Measurements from ENCODE around the gene SYNE1. TPM values are rescaled to one million over a fixed set of nuclear protein-coding genes. Genes with fewer than 3 reads are reported as not detected.

Gene SYNE1
- total RNA-seq, 6 donors from 2014 or later, result 160 to 859 (median 490) TPM

GRCh38 chr6:152452639-152453038 lies 184.5 kb downstream of the SYNE1 start:
- DNase-seq, result no peak
- TF ChIP-seq POLR2AphosphoS5 (IDR thresholded peaks at IDR 0.05) (no peak), EP300 (IDR thresholded peaks at IDR 0.05) (no peak), POLR2A (IDR thresholded peaks at IDR 0.05) (no peak)
- TF ChIP-seq, protein P1, sequence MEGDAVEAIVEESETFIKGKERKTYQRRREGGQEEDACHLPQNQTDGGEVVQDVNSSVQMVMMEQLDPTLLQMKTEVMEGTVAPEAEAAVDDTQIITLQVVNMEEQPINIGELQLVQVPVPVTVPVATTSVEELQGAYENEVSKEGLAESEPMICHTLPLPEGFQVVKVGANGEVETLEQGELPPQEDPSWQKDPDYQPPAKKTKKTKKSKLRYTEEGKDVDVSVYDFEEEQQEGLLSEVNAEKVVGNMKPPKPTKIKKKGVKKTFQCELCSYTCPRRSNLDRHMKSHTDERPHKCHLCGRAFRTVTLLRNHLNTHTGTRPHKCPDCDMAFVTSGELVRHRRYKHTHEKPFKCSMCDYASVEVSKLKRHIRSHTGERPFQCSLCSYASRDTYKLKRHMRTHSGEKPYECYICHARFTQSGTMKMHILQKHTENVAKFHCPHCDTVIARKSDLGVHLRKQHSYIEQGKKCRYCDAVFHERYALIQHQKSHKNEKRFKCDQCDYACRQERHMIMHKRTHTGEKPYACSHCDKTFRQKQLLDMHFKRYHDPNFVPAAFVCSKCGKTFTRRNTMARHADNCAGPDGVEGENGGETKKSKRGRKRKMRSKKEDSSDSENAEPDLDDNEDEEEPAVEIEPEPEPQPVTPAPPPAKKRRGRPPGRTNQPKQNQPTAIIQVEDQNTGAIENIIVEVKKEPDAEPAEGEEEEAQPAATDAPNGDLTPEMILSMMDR (IDR thresholded peaks at IDR 0.05), result no peak
- Histone ChIP-seq H3K4me1 (no peaks in the 10 kb centered on the region), H3K36me3 (peaks cover 0 to 61% (median 17%) of the 10 kb centered on the region in 4 donors), H3K9me3 (no peaks in the 10 kb centered on the region), H3K4me3 (no peak overlapping the region), H3K27ac (no peak overlapping the region), H3K27me3 (no peaks in the 10 kb centered on the region)
- WGBS, 2 donors, result 95 to 98% methylated on average over 7 of the region's 7 CpGs
- ATAC-seq (ENCODE audit: low FRiP score in 2 of 2), result no peak

DNA sequence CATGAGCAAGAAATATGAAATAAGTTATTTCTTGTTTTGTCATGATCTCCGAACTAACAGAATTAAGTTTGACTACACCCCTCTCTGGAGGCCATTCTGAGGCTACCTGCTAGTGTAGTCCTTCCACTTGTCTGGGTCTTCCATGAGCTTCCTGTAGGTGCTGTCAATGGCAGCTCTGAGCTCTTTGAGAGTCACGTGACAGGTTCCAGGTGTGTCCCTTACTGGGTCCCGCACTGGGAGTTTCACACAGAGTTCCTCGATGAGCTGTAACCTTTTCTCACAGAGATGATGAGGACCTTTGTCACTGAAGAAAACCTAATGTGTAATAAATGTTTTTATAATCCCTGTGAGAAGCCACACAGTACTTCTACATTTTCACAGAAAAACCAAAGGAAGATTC lies 186.6 kb downstream of the SYNE1 start:
- Histone ChIP-seq H3K27me3 (no peaks in the 10 kb centered on the region), H3K27ac (no peak overlapping the region), H3K4me3 (no peak overlapping the region), H3K36me3 (peaks cover 0 to 61% (median 22%) of the 10 kb centered on the region in 4 donors), H3K4me1 (no peaks in the 10 kb centered on the region), H3K9me3 (no peaks in the 10 kb centered on the region)
- ATAC-seq (ENCODE audit: low FRiP score in 2 of 2), result no peak
- no peak for DNase-seq
- TF ChIP-seq POLR2AphosphoS5 (IDR thresholded peaks at IDR 0.05), result no peak
- TF ChIP-seq, protein P1 (IDR thresholded peaks at IDR 0.05), result no peak
- no peak for TF ChIP-seq POLR2A (IDR thresholded peaks at IDR 0.05)
- TF ChIP-seq EP300 (IDR thresholded peaks at IDR 0.05), result no peak
- WGBS, 2 donors, result 93 to 97% methylated on average over 4 of the region's 4 CpGs

GRCh38 chr6:152441902-152442301 lies 195.3 kb downstream of the SYNE1 start:
- no peak overlapping the region for H3K27ac ChIP-seq
- 95 to 96% methylated on average over 15 of the region's 15 CpGs for WGBS, 2 donors
- H3K36me3 ChIP-seq, result peaks cover 0 to 33% (median 13%) of the 10 kb centered on the region in 4 donors
- DNase-seq, result peak in 1 of 2 donors; percentile 45
- TF ChIP-seq POLR2A (IDR thresholded peaks at IDR 0.05) (no peak), EP300 (IDR thresholded peaks at IDR 0.05) (no peak), POLR2AphosphoS5 (IDR thresholded peaks at IDR 0.05) (no peak)
- TF ChIP-seq, protein P1 (IDR thresholded peaks at IDR 0.05), result no peak
- no peak overlapping the region for H3K4me3 ChIP-seq
- H3K27me3 ChIP-seq, result no peaks in the 10 kb centered on the region
- no peaks in the 10 kb centered on the region for H3K4me1 ChIP-seq
- no peak for ATAC-seq (ENCODE audit: low FRiP score in 2 of 2)
- no peaks in the 10 kb centered on the region for H3K9me3 ChIP-seq

GRCh38 chr6:152435816-152436215 lies 201.3 kb downstream of the SYNE1 start:
- no peak overlapping the region for H3K4me3 ChIP-seq
- WGBS, 2 donors, result 89 to 91% methylated on average over 3 of the region's 3 CpGs
- H3K9me3 ChIP-seq, result no peaks in the 10 kb centered on the region
- ATAC-seq (ENCODE audit: low FRiP score in 2 of 2) (no peak), DNase-seq (no peak)
- TF ChIP-seq POLR2A (IDR thresholded peaks at IDR 0.05), result no peak
- TF ChIP-seq, protein P1 (IDR thresholded peaks at IDR 0.05), result no peak
- TF ChIP-seq EP300 (IDR thresholded peaks at IDR 0.05), result no peak
- no peak for TF ChIP-seq POLR2AphosphoS5 (IDR thresholded peaks at IDR 0.05)
- H3K36me3 ChIP-seq, result peaks cover 0 to 22% (median 0%) of the 10 kb centered on the region in 4 donors
- no peaks in the 10 kb centered on the region for H3K27me3 ChIP-seq
- H3K27ac ChIP-seq, result no peak overlapping the region
- no peaks in the 10 kb centered on the region for H3K4me1 ChIP-seq

- Histone ChIP-seq H3K36me3 (peaks cover 0 to 17% (median 0%) of the 10 kb centered on the region in 4 donors), H3K9me3 (no peaks in the 10 kb centered on the region), H3K4me3 (no peak overlapping the region), H3K27me3 (no peaks in the 10 kb centered on the region), H3K27ac (no peak overlapping the region), H3K4me1 (no peaks in the 10 kb centered on the region)
- DNase-seq (no peak), ATAC-seq (ENCODE audit: low FRiP score in 2 of 2) (no peak)
- WGBS, 2 donors, result 81 to 82% methylated on average over 2 of the region's 2 CpGs
- no peak for TF ChIP-seq EP300 (IDR thresholded peaks at IDR 0.05)
- TF ChIP-seq, protein P1 (IDR thresholded peaks at IDR 0.05), result no peak
These were observed 204.4 kb downstream of the SYNE1 start for GRCh38 chr6:152432758-152433157.

Measured in upper lobe of left lung (tissue), 6 donors.